ENCODE results near the gene LARP6. TPM values are rescaled to one million over a fixed set of nuclear protein-coding genes. Genes with fewer than 3 reads are reported as not detected.

LARP6 gene
- polyA plus RNA-seq, 2 of the 4 experiments (the other 2 are of a cell fraction) = 57.2 to 158 TPM

DNA sequence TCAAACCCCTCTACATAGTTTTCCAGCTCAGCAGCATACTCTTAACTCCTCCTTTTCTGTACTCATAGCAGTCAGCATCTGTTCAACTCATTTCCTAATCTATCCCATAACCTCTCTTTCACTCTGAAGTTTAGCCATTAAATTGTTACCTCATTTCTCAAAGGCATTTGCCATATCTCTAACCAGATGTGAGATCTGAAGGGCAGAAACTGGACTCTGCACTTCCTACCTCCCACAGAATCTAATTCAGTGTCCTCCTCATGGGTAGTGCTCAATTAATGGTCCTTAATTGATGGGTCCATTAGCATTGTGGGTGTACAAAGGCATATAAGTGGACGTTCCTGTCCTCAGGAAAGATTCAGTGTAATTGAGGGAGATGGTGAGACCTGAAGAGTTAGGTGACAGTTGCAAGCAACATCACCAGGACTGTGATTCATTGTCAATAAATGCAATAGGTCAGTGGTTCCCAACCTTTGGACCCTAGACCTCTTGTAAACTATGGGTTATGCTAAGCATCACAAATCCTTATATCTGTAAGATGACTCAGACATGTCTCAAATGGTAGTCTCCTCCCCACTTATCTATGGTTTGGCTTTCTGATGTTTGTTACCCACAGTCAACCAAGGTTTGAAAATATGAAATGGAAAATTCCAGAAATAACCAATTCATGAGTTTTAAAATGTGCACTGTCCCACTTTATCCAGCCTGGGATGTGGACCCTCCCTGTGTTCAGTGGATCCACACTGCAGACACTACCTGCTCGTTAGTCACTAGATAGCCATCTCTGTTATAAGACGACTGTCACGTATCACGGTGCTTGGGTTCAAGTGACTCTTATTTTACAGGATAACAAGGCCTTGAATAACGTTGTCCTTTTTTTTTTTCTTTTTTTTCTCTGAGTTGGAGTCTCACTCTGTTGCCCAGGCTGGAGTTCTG, 65.6 kb downstream of the LARP6 start (continued):
- peak; percentile 17 to 89; a peak in 3 of 4 replicates for TF ChIP-seq CEBPB (IDR thresholded peaks at IDR 0.05)
- TF ChIP-seq, protein P1, sequence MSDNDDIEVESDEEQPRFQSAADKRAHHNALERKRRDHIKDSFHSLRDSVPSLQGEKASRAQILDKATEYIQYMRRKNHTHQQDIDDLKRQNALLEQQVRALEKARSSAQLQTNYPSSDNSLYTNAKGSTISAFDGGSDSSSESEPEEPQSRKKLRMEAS (IDR thresholded peaks at IDR 0.05) = peak; percentile 76
- TF ChIP-seq KDM5A (IDR thresholded peaks at IDR 0.05) = no peak
- no peak for TF ChIP-seq BHLHE40 (IDR thresholded peaks at IDR 0.05; ENCODE audit: low read depth, low read length)
- TF ChIP-seq, protein P2, sequence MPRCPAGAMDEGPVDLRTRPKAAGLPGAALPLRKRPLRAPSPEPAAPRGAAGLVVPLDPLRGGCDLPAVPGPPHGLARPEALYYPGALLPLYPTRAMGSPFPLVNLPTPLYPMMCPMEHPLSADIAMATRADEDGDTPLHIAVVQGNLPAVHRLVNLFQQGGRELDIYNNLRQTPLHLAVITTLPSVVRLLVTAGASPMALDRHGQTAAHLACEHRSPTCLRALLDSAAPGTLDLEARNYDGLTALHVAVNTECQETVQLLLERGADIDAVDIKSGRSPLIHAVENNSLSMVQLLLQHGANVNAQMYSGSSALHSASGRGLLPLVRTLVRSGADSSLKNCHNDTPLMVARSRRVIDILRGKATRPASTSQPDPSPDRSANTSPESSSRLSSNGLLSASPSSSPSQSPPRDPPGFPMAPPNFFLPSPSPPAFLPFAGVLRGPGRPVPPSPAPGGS (IDR thresholded peaks at IDR 0.05) = no peak
- no peak for TF ChIP-seq HOXB13 (CRISPR knock-in tag; IDR thresholded peaks at IDR 0.05; ENCODE audit: low read depth)
- TF ChIP-seq SREBF2 (IDR thresholded peaks at IDR 0.05) = no peak
- TF ChIP-seq FOSB (CRISPR knock-in tag; IDR thresholded peaks at IDR 0.05) = no peak
- TF ChIP-seq, protein P3, sequence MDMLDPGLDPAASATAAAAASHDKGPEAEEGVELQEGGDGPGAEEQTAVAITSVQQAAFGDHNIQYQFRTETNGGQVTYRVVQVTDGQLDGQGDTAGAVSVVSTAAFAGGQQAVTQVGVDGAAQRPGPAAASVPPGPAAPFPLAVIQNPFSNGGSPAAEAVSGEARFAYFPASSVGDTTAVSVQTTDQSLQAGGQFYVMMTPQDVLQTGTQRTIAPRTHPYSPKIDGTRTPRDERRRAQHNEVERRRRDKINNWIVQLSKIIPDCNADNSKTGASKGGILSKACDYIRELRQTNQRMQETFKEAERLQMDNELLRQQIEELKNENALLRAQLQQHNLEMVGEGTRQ (IDR thresholded peaks at IDR 0.05) = no peak
- TF ChIP-seq MAZ (IDR thresholded peaks at IDR 0.05; ENCODE audit: borderline replicate concordance, low read depth, low read length) = no peak
- peak; percentile 90 for TF ChIP-seq ESRRA (IDR thresholded peaks at IDR 0.05; ENCODE audit: borderline replicate concordance, low read length)
- TF ChIP-seq ZNF302 (CRISPR knock-in tag; IDR thresholded peaks at IDR 0.05) = no peak
- TF ChIP-seq RCOR1 (IDR thresholded peaks at IDR 0.05; ENCODE audit: low read depth, low read length) = no peak
- TF ChIP-seq GATA3 (IDR thresholded peaks at IDR 0.05; ENCODE audit: borderline replicate concordance) = peak; percentile 95
- TF ChIP-seq CHD2 (IDR thresholded peaks at IDR 0.05; ENCODE audit: low read length, partially characterized antibody) = no peak
- TF ChIP-seq NFE2L2 (conservative IDR thresholded peaks at IDR 0.05; ENCODE audit: low read length) = no peak
- TF ChIP-seq EHF (CRISPR knock-in tag; IDR thresholded peaks at IDR 0.05) = no peak
- no peak for TF ChIP-seq POLR2AphosphoS2 (conservative IDR thresholded peaks at IDR 0.05; ENCODE audit: low read length)
- TF ChIP-seq RARB (CRISPR knock-in tag; IDR thresholded peaks at IDR 0.05) = 0 out of 2 replicates have a peak, but pooled peaks have one; percentile 28
- no peak for TF ChIP-seq HOXA7 (CRISPR knock-in tag; IDR thresholded peaks at IDR 0.05)
- TF ChIP-seq NPAS2 (CRISPR knock-in tag; IDR thresholded peaks at IDR 0.05; ENCODE audit: borderline replicate concordance) = no peak
- TF ChIP-seq RAD21 (conservative IDR thresholded peaks at IDR 0.05 in 1 of 2, IDR thresholded peaks at IDR 0.05 in 1 of 2) = peak in 1 of 2 experiments; percentile 23; a peak in 3 of 5 replicates
- TF ChIP-seq, protein P4, sequence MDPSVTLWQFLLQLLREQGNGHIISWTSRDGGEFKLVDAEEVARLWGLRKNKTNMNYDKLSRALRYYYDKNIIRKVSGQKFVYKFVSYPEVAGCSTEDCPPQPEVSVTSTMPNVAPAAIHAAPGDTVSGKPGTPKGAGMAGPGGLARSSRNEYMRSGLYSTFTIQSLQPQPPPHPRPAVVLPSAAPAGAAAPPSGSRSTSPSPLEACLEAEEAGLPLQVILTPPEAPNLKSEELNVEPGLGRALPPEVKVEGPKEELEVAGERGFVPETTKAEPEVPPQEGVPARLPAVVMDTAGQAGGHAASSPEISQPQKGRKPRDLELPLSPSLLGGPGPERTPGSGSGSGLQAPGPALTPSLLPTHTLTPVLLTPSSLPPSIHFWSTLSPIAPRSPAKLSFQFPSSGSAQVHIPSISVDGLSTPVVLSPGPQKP (IDR thresholded peaks at IDR 0.05; ENCODE audit: low read depth, low read length) = no peak
- TF ChIP-seq MAFK (IDR thresholded peaks at IDR 0.05; ENCODE audit: partially characterized antibody) = peak; percentile 59
- TF ChIP-seq, protein P5, sequence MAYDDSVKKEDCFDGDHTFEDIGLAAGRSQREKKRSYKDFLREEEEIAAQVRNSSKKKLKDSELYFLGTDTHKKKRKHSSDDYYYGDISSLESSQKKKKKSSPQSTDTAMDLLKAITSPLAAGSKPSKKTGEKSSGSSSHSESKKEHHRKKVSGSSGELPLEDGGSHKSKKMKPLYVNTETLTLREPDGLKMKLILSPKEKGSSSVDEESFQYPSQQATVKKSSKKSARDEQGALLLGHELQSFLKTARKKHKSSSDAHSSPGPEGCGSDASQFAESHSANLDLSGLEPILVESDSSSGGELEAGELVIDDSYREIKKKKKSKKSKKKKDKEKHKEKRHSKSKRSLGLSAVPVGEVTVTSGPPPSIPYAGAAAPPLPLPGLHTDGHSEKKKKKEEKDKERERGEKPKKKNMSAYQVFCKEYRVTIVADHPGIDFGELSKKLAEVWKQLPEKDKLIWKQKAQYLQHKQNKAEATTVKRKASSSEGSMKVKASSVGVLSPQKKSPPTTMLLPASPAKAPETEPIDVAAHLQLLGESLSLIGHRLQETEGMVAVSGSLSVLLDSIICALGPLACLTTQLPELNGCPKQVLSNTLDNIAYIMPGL (CRISPR knock-in tag; IDR thresholded peaks at IDR 0.05; ENCODE audit: borderline replicate concordance) = no peak
- TF ChIP-seq TP53 (CRISPR knock-in tag; IDR thresholded peaks at IDR 0.05) = no peak
- TF ChIP-seq, protein P6, sequence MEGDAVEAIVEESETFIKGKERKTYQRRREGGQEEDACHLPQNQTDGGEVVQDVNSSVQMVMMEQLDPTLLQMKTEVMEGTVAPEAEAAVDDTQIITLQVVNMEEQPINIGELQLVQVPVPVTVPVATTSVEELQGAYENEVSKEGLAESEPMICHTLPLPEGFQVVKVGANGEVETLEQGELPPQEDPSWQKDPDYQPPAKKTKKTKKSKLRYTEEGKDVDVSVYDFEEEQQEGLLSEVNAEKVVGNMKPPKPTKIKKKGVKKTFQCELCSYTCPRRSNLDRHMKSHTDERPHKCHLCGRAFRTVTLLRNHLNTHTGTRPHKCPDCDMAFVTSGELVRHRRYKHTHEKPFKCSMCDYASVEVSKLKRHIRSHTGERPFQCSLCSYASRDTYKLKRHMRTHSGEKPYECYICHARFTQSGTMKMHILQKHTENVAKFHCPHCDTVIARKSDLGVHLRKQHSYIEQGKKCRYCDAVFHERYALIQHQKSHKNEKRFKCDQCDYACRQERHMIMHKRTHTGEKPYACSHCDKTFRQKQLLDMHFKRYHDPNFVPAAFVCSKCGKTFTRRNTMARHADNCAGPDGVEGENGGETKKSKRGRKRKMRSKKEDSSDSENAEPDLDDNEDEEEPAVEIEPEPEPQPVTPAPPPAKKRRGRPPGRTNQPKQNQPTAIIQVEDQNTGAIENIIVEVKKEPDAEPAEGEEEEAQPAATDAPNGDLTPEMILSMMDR (IDR thresholded peaks at IDR 0.05) = no peak
- no peak for TF ChIP-seq NR3C1 (IDR thresholded peaks at IDR 0.05)
- peak; percentile 95 for TF ChIP-seq FOSL2 (IDR thresholded peaks at IDR 0.05)
- peak; percentile 98 for TF ChIP-seq FOSL2 (CRISPR knock-in tag; IDR thresholded peaks at IDR 0.05)
- TF ChIP-seq TFCP2L1 (CRISPR knock-in tag; IDR thresholded peaks at IDR 0.05) = no peak
- no peak for TF ChIP-seq ZFP36 (IDR thresholded peaks at IDR 0.05; ENCODE audit: borderline replicate concordance, partially characterized antibody)
- TF ChIP-seq HDAC2 (IDR thresholded peaks at IDR 0.05) = no peak
- no peak for TF ChIP-seq ZC3H11A (IDR thresholded peaks at IDR 0.05)
- TF ChIP-seq, protein P7, sequence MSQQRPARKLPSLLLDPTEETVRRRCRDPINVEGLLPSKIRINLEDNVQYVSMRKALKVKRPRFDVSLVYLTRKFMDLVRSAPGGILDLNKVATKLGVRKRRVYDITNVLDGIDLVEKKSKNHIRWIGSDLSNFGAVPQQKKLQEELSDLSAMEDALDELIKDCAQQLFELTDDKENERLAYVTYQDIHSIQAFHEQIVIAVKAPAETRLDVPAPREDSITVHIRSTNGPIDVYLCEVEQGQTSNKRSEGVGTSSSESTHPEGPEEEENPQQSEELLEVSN (IDR thresholded peaks at IDR 0.05; ENCODE audit: borderline replicate concordance, low read depth) = peak; percentile 29; the same call in 1 of the 2 replicates
- TF ChIP-seq MYC (IDR thresholded peaks at IDR 0.05; ENCODE audit: borderline replicate concordance, low read length) = no peak
